H1 (cell line): Measurements from ENCODE around the gene TMEM151A. TPM values are rescaled to one million over a fixed set of nuclear protein-coding genes. Genes with fewer than 3 reads are reported as not detected.

Source experiments
- CEBPB ChIP-seq: IDR thresholded peaks from 2 replicates; pipeline ENCODE4 v1.6.1; 2012; ENCODE audit warnings: low read depth, low read length
- CREB1 ChIP-seq: IDR thresholded peaks from 2 replicates; pipeline ENCODE4 v1.6.1; 2012; ENCODE audit warnings: inconsistent platforms
- RXRA ChIP-seq: IDR thresholded peaks from 2 replicates; pipeline ENCODE4 v1.6.1; 2011; ENCODE audit warnings: low read depth, mild to moderate bottlenecking, low read length, moderate library complexity; ENCODE audit not compliant: insufficient read depth
- SIRT6 ChIP-seq: IDR thresholded peaks from one replicate; pipeline ENCODE4 v1.7.1; 2012; ENCODE audit warnings: low read length, inconsistent platforms
- TBP ChIP-seq: IDR thresholded peaks from 2 replicates; pipeline ENCODE4 v1.6.1; 2011; ENCODE audit warnings: low read depth, low read length, improper control_type of control experiment
- polyA plus RNA-seq, 7 experiments: library from polyadenylated mRNA; depleted of rRNA in 3 of 7; stranded (reverse) in 5 of 7; unstranded in 2 of 7; fragments of >200 nt in 5 of 7; fragments of 200-250 nt in 2 of 7; gene quantifications; 1 replicate in 5 of 7; 2 replicates in 1 of 7; 4 replicates in 1 of 7; pipeline versions ENCODE4 v1.2.1 to v1.2.3, GENCODE V29; 2011 to 2013; ENCODE audit warnings: missing spikeins in 2 of 7, mixed read lengths in 2 of 7
- total RNA-seq: library from RNA; stranded (reverse); fragmentation: NEBNext Ultra II Directional; extraction: Animal tissue kit (Norgen Biotek cat#: 25700); gene quantifications from 2 replicates; pipeline ENCODE4 v1.2.1, GENCODE V29; 2021
- TF ChIP-seq, protein P1 (sequence below): fragments of 300-600 bp; sonication (generic); IDR thresholded peaks from 2 replicates; pipeline ENCODE4 v1.7.1; 2012; ENCODE audit warnings: low read length, moderate library complexity, mild to moderate bottlenecking, inconsistent platforms; ENCODE audit not compliant: insufficient replicate concordance

TMEM151A gene
- total and polyA plus RNA-seq, 2 of the 8 experiments (the other 6 are each of a cell fraction or from before 2014, with no cell fraction given) = 3.2 TPM

DNA sequence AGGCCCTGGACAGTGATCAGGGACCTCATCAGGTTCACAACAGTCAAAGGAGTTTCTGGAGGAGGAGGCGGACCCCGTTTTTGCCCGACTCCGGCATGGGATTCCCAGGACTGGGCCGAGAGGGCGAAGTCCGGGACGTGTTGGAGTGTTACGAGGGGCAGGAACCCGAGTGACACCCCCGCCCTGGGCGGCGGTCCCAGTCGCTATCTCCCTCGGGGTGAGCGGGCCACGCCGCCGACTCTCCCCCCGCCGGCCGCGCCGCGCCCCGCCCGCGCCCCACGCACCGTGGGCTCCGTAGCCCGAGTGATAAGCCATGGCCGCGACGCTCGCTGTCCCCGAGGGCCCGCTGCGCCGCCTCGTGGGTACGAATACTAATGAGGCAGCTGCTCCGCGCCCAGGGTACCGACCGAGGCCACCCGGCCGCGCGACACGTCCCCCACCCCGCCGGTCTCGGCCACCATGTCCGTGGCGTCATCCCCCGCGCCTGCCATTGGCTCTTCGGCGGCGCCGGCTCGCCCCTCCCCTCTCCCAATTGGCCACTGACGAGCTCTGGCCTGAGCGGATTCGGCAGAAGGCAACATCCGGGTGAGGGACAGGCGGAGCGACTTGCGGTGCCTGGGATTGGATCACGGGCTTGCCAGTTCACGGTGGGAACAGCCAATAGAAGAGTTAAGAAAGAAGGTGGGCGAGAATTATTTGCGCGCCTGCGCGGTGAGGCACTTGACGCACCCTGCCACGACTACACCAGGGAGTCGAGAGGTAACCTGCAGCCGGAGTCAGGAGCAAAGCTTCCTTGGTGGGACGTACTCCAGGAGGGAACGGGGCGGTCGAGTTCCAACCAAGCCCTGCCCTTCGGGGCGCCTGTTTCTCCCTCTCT is 2.8 kb upstream of the TMEM151A start, which contains the start of gene YIF1A (continued):
- TF ChIP-seq, protein P1, sequence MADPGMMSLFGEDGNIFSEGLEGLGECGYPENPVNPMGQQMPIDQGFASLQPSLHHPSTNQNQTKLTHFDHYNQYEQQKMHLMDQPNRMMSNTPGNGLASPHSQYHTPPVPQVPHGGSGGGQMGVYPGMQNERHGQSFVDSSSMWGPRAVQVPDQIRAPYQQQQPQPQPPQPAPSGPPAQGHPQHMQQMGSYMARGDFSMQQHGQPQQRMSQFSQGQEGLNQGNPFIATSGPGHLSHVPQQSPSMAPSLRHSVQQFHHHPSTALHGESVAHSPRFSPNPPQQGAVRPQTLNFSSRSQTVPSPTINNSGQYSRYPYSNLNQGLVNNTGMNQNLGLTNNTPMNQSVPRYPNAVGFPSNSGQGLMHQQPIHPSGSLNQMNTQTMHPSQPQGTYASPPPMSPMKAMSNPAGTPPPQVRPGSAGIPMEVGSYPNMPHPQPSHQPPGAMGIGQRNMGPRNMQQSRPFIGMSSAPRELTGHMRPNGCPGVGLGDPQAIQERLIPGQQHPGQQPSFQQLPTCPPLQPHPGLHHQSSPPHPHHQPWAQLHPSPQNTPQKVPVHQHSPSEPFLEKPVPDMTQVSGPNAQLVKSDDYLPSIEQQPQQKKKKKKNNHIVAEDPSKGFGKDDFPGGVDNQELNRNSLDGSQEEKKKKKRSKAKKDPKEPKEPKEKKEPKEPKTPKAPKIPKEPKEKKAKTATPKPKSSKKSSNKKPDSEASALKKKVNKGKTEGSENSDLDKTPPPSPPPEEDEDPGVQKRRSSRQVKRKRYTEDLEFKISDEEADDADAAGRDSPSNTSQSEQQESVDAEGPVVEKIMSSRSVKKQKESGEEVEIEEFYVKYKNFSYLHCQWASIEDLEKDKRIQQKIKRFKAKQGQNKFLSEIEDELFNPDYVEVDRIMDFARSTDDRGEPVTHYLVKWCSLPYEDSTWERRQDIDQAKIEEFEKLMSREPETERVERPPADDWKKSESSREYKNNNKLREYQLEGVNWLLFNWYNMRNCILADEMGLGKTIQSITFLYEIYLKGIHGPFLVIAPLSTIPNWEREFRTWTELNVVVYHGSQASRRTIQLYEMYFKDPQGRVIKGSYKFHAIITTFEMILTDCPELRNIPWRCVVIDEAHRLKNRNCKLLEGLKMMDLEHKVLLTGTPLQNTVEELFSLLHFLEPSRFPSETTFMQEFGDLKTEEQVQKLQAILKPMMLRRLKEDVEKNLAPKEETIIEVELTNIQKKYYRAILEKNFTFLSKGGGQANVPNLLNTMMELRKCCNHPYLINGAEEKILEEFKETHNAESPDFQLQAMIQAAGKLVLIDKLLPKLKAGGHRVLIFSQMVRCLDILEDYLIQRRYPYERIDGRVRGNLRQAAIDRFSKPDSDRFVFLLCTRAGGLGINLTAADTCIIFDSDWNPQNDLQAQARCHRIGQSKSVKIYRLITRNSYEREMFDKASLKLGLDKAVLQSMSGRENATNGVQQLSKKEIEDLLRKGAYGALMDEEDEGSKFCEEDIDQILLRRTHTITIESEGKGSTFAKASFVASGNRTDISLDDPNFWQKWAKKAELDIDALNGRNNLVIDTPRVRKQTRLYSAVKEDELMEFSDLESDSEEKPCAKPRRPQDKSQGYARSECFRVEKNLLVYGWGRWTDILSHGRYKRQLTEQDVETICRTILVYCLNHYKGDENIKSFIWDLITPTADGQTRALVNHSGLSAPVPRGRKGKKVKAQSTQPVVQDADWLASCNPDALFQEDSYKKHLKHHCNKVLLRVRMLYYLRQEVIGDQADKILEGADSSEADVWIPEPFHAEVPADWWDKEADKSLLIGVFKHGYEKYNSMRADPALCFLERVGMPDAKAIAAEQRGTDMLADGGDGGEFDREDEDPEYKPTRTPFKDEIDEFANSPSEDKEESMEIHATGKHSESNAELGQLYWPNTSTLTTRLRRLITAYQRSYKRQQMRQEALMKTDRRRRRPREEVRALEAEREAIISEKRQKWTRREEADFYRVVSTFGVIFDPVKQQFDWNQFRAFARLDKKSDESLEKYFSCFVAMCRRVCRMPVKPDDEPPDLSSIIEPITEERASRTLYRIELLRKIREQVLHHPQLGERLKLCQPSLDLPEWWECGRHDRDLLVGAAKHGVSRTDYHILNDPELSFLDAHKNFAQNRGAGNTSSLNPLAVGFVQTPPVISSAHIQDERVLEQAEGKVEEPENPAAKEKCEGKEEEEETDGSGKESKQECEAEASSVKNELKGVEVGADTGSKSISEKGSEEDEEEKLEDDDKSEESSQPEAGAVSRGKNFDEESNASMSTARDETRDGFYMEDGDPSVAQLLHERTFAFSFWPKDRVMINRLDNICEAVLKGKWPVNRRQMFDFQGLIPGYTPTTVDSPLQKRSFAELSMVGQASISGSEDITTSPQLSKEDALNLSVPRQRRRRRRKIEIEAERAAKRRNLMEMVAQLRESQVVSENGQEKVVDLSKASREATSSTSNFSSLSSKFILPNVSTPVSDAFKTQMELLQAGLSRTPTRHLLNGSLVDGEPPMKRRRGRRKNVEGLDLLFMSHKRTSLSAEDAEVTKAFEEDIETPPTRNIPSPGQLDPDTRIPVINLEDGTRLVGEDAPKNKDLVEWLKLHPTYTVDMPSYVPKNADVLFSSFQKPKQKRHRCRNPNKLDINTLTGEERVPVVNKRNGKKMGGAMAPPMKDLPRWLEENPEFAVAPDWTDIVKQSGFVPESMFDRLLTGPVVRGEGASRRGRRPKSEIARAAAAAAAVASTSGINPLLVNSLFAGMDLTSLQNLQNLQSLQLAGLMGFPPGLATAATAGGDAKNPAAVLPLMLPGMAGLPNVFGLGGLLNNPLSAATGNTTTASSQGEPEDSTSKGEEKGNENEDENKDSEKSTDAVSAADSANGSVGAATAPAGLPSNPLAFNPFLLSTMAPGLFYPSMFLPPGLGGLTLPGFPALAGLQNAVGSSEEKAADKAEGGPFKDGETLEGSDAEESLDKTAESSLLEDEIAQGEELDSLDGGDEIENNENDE = no peak
- TF ChIP-seq RXRA (no peak), SIRT6 (no peak), TBP (peak; percentile 26; the same call in 1 of the 2 replicates), CREB1 (peak; percentile 89), CEBPB (no peak)
